ENCODE measurements around the gene ATRN.

ATRN gene

GRCh38 chr20:3660262-3661059 lies 189.6 kb downstream of the ATRN start:
- no peak for DNase-seq

- DNase-seq = no peak
These were observed 190.4 kb downstream of the ATRN start for GRCh38 chr20:3661060-3661813.

- DNase-seq = no peak
These were observed 191.2 kb downstream of the ATRN start for GRCh38 chr20:3661814-3662665.

- no peak for DNase-seq
These were observed 192.3 kb downstream of the ATRN start, which contains the start of gene GFRA4 for GRCh38 chr20:3663031-3663701. TSS of gene GFRA4 (minus strand) at chr20:3663399. CDS start at chr20:3663399, 0 bp downstream.

- no peak for DNase-seq
These were observed 193.0 kb downstream of the ATRN start for GRCh38 chr20:3663858-3664257.

GRCh38 chr20:3667434-3668037 lies 196.7 kb downstream of the ATRN start:
- no peak for DNase-seq

- no peak for DNase-seq
These were observed 199.0 kb downstream of the ATRN start for GRCh38 chr20:3669710-3670367.

GRCh38 chr20:3670511-3670910 lies 199.7 kb downstream of the ATRN start:
- no peak for DNase-seq

- DNase-seq = no peak
These were observed 200.1 kb downstream of the ATRN start for GRCh38 chr20:3670945-3671344.

- no peak for DNase-seq
These were observed 201.2 kb downstream of the ATRN start for GRCh38 chr20:3671986-3672546.

- DNase-seq = no peak
These were observed 201.8 kb downstream of the ATRN start for GRCh38 chr20:3672547-3673171.

- no peak for DNase-seq
These were observed 202.6 kb downstream of the ATRN start for GRCh38 chr20:3673221-3674070.

- peak; percentile 76 for DNase-seq
These were observed 203.6 kb downstream of the ATRN start for GRCh38 chr20:3674447-3674846.

GRCh38 chr20:3674995-3675900 lies 204.4 kb downstream of the ATRN start:
- DNase-seq = peak; percentile 49

- no peak for DNase-seq
These were observed 206.9 kb downstream of the ATRN start for GRCh38 chr20:3677733-3678132.

GRCh38 chr20:3678198-3678597 lies 207.4 kb downstream of the ATRN start:
- DNase-seq = no peak

GRCh38 chr20:3678856-3679720 lies 208.3 kb downstream of the ATRN start:
- DNase-seq = no peak
